GF-D8 (cell line): Measurements from ENCODE around the gene PML.

Experiments used
- DNase-seq: peaks from one replicate; lab custom pipeline; 2025; lab: John Stamatoyannopoulos, UW

The PML gene

GRCh38 chr15:73985101-73985873, 9.2 kb upstream of the PML start:
- DNase-seq: peak; percentile 55

DNA sequence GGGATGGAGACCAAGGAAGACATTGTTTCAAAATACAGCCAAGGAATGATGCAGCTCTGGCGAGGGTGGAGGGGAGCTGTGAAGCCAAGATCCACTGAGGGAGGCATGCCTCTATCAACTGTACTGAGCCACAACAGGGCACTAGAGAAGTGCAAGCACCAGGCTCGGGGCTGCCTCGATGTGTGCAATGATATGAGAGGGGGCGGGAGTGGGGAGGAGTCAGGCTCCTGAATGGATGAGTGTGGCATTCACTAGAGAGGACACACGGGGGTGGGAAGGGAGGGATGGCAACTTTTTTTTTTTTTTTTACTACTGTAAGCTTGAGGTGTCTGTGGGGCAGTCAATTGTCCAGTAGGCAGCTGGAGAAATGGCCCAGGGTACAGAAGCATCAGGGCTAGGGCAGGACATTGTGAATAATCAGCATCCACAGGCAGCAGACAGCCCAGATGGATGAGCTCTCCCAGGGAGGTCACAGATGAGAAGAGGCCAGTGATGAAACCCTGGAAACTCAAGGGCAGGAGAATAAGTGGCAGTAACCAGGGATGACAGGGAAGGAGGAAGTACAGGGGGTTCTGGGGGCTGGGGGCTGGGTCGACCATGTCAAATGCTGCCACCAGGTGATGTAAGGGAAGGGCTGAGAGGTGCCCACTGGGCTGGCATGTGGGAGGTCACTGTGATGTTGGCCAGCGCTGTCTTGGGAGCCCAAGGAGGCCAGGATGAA, 8.3 kb upstream of the PML start:
- DNase-seq: no peak

DNA sequence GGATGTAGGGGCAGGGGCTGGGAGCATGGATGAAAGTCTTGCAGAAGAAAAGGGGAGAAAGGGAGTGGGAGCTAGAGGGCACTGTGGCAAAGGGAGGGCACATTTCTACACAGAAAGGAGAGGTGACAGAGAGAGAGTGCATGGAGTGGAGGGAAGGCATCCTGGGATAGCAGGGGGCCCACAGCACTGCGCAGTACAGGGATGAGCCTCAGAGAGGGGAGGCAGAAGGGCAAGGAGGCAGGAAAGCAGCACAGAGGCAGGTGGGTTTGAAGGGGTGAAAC, 7.8 kb upstream of the PML start:
- no peak for DNase-seq

GRCh38 chr15:73987250-73987649, 7.3 kb upstream of the PML start:
- no peak for DNase-seq

- DNase-seq: no peak
Measured at GRCh38 chr15:73987681-73988444, 6.7 kb upstream of the PML start.

GRCh38 chr15:73988445-73988969, 6.0 kb upstream of the PML start:
- no peak for DNase-seq

DNA sequence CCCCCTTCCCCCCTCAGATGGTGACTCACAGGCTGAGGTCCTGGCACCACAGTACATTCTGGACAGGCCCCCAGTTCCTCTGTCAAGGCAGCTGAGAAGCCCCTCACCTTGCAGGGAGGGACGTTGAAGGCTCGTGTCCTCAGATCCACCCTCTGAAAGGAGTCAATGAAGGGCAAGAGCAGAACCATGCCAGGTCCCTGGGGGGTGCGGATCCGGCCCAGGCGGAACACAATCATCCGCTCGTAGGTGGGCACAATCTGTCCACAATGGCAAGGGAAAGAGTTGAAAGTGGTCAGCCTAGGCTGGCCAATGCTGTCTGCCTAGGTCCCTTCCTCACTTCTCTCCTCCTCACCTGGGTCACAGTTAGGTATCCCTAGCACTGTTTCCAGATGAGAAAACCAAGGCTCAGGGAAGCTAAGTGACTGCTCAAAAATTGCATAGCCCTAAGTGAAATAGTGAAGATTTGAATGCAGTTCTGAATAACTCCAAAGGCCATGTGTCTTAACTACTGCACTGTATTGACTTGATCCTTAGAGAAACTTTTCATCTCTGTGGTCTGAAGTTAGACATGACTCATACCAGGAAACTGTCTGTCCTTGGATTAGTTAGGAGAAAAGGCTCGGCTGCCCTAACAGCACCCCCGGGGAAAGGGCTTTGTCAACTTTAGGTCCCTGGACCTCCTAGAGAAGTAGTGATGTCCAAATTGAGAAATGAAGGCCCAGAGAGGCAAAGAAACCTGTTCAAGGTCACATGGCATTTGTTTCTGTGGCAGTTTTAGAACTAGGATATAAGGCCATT, 5.3 kb upstream of the PML start:
- no peak for DNase-seq

DNA sequence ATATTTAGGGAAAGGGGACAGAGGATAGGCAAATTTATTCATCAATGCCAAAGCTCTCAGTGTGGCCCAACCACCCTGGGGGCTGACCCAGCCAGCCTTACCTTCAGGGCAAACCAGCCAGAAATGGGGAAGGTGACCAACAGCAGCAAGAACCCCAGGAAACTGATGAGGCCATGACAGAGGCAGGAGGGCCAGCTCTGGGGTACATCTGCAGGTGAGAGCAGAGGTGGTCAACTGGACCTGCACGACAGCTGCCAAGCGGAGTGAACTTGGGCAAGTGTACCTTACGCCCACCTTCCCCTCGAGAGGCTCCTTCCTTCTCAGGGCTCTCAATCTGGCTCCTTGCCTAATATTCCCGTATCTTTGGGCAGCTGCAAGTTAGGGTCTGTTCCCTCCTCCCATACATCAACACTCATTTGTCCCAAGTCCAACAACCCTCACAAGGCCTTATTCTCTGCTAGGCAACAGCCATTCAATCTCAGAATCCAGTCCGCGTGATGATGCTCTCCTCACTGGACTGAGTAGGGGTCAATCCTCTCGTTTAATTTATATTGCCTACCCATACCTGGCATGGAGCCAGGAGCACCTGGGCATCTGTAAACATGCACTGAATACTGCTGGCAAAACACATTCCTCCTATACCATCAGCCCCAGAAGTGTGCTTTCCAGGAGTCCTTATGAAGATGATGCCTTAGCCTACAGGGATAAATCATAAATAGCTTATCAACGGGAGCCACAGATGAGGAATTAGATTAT, 4.1 kb upstream of the PML start:
- no peak for DNase-seq

- no peak for DNase-seq
Measured at GRCh38 chr15:73991260-73991659, 3.3 kb upstream of the PML start.

DNA sequence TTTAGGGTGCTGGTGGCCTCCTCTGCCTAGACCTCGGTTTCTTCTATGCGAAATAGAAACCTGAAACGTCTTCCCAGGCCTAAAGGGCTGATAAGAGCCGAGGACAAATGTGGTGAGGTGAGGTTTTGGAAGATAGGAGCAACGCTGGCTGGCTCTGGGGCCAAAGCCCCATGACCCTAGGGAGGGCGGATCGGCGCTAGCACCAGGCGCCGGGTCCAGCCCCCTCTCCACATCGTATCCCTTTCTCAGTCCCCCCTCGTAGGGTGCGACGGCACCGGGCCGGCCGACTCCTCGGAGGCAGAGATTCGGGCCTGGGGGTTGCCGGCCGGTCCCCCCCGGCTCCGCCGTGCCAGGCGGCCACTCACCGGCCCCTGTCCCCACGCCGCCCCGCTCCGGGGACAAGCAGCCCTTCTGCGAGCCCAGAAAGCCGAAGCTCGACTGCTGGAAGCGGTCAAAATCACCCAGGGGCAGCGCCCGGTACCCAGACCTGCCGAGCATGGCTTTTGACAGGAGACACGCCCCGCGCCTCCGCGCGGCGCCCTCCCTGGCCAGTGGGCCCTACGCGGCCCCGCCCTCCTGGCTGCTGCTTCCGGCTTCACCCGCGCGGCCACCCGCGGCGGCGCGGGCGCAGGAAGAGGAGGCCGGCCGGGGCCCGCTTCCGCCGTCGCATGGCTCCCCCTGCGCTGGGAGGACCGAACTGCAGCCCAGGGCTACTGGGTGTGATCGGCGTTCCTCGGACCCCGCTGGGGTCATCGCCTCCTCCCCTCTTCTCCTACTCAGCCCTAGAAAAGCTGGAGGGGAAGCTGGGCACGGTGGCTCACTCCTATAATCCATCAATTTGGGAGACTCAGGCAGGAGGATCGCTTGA, 2.6 kb upstream of the PML start, which contains the start of gene STOML1:
Gene STOML1 (minus strand): TSS at position 570 of the 868 bp plus-strand sequence. CDS start 72 bp downstream, at position 498.
- DNase-seq: peak; percentile 73

DNA sequence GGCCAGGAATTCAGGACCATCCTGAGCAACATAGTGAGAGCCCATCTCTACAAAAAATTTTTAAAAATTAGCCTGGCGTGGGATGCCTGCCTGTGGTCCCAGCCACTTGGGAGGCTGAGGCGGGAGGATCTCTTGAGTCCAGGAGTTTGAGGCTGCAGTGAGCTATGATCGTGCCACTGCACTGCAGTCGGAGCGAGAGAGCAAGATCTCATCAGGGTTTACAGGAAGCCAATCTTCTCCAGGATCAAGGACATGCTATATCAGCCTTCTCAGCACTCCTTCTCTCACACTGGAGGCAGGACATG, 2.0 kb upstream of the PML start:
- DNase-seq: no peak

DNA sequence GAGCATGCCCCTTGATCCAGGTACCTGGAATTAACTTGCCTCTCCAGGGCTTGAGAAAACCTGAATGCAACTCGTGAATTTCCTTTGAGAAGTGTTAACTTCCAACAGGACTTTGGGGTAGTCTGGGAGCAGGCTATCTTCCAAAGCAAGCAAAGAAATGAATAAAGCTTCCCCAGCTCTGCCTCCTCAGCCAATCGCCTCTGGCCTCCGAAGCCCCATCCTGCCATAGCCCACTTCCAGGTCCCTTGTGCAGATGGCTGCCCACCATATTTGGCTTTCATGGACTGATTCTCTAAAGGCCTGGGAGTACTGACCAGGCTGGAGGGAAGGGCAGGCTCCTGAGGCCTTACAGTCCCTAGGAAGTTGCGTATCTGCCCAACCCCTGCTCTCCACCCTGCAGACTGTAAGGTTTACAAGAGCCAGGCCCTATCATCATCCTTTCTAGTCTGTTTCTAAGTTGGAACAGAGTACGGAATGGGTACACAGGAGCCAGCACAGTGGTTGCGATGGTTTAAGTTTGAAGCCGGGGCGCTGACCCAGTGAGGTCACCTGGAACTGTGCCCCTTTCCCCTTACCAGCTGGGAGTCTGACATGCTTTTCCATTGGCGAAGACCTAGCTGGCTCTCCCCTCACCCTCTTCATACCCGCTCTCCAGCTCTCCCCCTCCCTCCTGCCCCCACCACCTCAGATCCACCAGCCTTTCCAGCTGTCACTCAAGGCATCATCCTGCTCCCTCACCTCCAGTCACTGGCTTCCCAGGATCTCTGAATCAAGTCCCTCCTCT, 1.1 kb upstream of the PML start:
- DNase-seq: no peak

- peak; percentile 87 for DNase-seq
Measured at GRCh38 chr15:73994912-73995622, 551 bp downstream of the PML start.

GRCh38 chr15:73996267-73996666, 1.8 kb downstream of the PML start:
- no peak for DNase-seq

- peak; percentile 84 for DNase-seq
Measured at GRCh38 chr15:73996939-73997338, 2.4 kb downstream of the PML start.

DNA sequence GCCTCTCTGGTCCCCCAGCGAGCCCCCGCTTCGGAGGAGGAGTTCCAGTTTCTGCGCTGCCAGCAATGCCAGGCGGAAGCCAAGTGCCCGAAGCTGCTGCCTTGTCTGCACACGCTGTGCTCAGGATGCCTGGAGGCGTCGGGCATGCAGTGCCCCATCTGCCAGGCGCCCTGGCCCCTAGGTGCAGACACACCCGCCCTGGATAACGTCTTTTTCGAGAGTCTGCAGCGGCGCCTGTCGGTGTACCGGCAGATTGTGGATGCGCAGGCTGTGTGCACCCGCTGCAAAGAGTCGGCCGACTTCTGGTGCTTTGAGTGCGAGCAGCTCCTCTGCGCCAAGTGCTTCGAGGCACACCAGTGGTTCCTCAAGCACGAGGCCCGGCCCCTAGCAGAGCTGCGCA, 3.5 kb downstream of the PML start:
- DNase-seq: no peak

DNA sequence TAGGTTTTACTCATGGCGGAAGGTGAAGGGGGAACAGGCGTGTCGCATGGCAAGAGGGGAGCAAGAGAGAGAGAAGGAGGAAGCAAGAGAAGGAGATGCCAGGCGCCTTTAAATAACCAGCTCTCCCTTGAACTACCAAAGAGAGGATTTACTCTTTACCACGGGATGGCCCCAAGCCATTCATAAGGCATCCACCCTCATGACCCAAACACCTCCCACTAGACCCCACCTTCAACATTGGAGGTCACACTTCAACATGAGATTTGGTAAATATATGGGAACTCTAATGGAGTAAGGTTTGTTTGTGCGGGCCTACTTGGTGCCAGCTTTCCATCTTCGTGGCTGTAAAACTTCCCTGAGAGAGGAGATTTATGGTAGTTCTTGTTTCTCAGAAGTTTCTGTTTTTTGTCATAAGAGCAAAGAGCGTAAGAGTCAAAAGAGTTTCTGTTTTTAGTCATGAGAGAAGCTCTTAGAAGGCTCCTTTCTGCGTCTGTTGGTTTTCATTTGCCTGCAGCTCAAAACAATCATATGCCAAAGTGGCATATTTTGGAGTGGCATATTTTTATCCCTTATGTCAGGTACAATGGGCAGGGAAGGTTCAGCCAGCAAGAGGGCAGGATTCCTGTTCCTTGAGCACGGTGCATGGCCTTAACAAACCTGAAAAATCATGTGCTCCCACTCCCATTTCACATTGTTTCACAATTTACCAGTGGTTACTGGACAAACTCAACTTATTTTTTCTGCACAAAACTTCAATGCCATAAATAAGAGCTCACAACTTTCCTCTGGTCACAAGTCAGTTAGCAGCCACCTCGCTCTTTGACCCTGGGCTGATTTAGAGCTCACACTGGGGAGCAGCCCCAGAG, 12.5 kb downstream of the PML start:
- no peak for DNase-seq

DNA sequence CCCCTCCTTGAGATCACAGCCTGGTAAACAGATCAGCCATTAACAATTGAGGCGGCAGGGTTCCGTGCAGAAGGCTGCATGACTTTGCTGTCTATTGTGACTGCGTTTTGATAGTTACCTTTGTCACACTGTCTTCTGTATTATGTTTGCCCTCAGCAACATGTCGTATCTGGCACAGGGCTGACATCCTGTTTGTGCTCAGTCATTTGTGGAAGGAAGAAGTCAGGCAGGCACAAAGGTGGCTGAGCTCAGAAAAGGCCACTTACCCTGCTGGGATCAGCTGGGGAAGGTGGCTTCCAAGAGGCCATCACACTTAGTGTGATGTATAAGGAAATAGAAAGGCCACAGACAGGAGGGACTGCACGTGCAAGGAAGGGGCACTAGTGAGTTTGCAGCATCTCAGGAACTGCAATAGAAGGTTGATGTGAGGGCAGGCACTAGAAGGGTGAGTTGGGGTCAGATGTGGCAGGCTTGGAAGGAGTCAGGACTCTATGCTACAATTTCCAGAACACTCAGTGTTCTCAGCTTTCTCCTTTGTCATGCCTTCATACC, 13.4 kb downstream of the PML start:
- DNase-seq: no peak
